ENCODE data around the gene TBL3. TPM values are rescaled to one million over a fixed set of nuclear protein-coding genes. Genes with fewer than 3 reads are reported as not detected.

Gene TBL3
- total RNA-seq, 1 donor from 2014 or later: 72.5 TPM

GRCh38 chr16:1983544-1984346, 11.9 kb downstream of the TBL3 start, which contains the start of gene GFER:
GFER (plus strand) TSS chr16:1984193; CDS start chr16:1984219, 26 bp downstream.
- no peaks in the 10 kb centered on the region for H3K9me3 Mint-ChIP-seq
- DNase-seq (ENCODE audit: low spot score): peak; percentile 76
- peaks cover 33% of the 10 kb centered on the region for H3K27me3 Mint-ChIP-seq (ENCODE audit: low read depth)
- peaks cover 5% of the 10 kb centered on the region for H3K4me1 Mint-ChIP-seq (ENCODE audit: low read depth)
- H3K4me3 Mint-ChIP-seq (ENCODE audit: low read depth): peak within 1 kb of the TSS; percentile 83
- intact Hi-C loops (cut with micrococcal nuclease): no loop called here
- H3K27ac Mint-ChIP-seq: peak within 1 kb of the TSS; percentile 17
- H3K36me3 Mint-ChIP-seq (ENCODE audit: low read depth): peaks cover 30% of the 10 kb centered on the region

- H3K9me3 Mint-ChIP-seq: no peaks in the 10 kb centered on the region
- peaks cover 40% of the 10 kb centered on the region for H3K27me3 Mint-ChIP-seq (ENCODE audit: low read depth)
- H3K4me1 Mint-ChIP-seq (ENCODE audit: low read depth): peaks cover 5% of the 10 kb centered on the region
- peak overlapping the region; percentile 83 for H3K4me3 Mint-ChIP-seq (ENCODE audit: low read depth)
- no peak for DNase-seq (ENCODE audit: low spot score)
- peak overlapping the region; percentile 17 for H3K27ac Mint-ChIP-seq
- intact Hi-C loops (cut with micrococcal nuclease): no loop called here
- H3K36me3 Mint-ChIP-seq (ENCODE audit: low read depth): peaks cover 30% of the 10 kb centered on the region
These were observed 12.7 kb downstream of the TBL3 start for GRCh38 chr16:1984347-1985225.

GRCh38 chr16:1985466-1986150, 13.8 kb downstream of the TBL3 start:
- H3K4me3 Mint-ChIP-seq (ENCODE audit: low read depth): peak overlapping the region; percentile 83
- no peaks in the 10 kb centered on the region for H3K9me3 Mint-ChIP-seq
- H3K36me3 Mint-ChIP-seq (ENCODE audit: low read depth): peaks cover 30% of the 10 kb centered on the region
- intact Hi-C loops (cut with micrococcal nuclease): no loop called here
- H3K4me1 Mint-ChIP-seq (ENCODE audit: low read depth): peaks cover 5% of the 10 kb centered on the region
- DNase-seq (ENCODE audit: low spot score): no peak
- H3K27ac Mint-ChIP-seq: no peak overlapping the region
- peaks cover 37% of the 10 kb centered on the region for H3K27me3 Mint-ChIP-seq (ENCODE audit: low read depth)

GRCh38 chr16:1987198-1987597, 15.3 kb downstream of the TBL3 start:
- intact Hi-C loops (cut with micrococcal nuclease): no loop called here
- peaks cover 11% of the 10 kb centered on the region for H3K4me1 Mint-ChIP-seq (ENCODE audit: low read depth)
- peaks cover 30% of the 10 kb centered on the region for H3K36me3 Mint-ChIP-seq (ENCODE audit: low read depth)
- no peak overlapping the region for H3K27ac Mint-ChIP-seq
- no peak overlapping the region for H3K4me3 Mint-ChIP-seq (ENCODE audit: low read depth)
- no peaks in the 10 kb centered on the region for H3K9me3 Mint-ChIP-seq
- H3K27me3 Mint-ChIP-seq (ENCODE audit: low read depth): peaks cover 21% of the 10 kb centered on the region
- DNase-seq (ENCODE audit: low spot score): no peak

- H3K27ac Mint-ChIP-seq: peak within 1 kb of the TSS; percentile 76
- H3K4me1 Mint-ChIP-seq (ENCODE audit: low read depth): peaks cover 8% of the 10 kb centered on the region
- peaks cover 10% of the 10 kb centered on the region for H3K27me3 Mint-ChIP-seq (ENCODE audit: low read depth)
- intact Hi-C loops (cut with micrococcal nuclease): loop anchor here (2.0 kb wide), 1 partner anchor 25 kb away; the partner anchor contains the start of gene RPS2
- no peaks in the 10 kb centered on the region for H3K9me3 Mint-ChIP-seq
- no peak for DNase-seq (ENCODE audit: low spot score)
- H3K4me3 Mint-ChIP-seq (ENCODE audit: low read depth): peak within 1 kb of the TSS; percentile 77
- peaks cover 29% of the 10 kb centered on the region for H3K36me3 Mint-ChIP-seq (ENCODE audit: low read depth)
These were observed 17.6 kb downstream of the TBL3 start, which contains the start of gene SYNGR3 for GRCh38 chr16:1989209-1990100. SYNGR3 (plus strand) TSS chr16:1989970; CDS start chr16:1990103, 133 bp downstream.

GRCh38 chr16:1990101-1990350, 18.2 kb downstream of the TBL3 start:
- Mint-ChIP-seq H3K27ac (no peak overlapping the region), H3K4me1 (ENCODE audit: low read depth) (peaks cover 8% of the 10 kb centered on the region), H3K9me3 (no peaks in the 10 kb centered on the region), H3K36me3 (ENCODE audit: low read depth) (peaks cover 26% of the 10 kb centered on the region), H3K27me3 (ENCODE audit: low read depth) (peaks cover 10% of the 10 kb centered on the region), H3K4me3 (ENCODE audit: low read depth) (no peak overlapping the region)
- DNase-seq (ENCODE audit: low spot score): no peak
- intact Hi-C loops (cut with micrococcal nuclease): loop anchor here (2.0 kb wide), 1 partner anchor 25 kb away; the partner anchor contains the start of gene RPS2

- peak overlapping the region; percentile 76 for H3K27ac Mint-ChIP-seq
These were observed 18.7 kb downstream of the TBL3 start for GRCh38 chr16:1990351-1991134.

GRCh38 chr16:1991135-1991551, 19.3 kb downstream of the TBL3 start:
- peaks cover 10% of the 10 kb centered on the region for H3K27me3 Mint-ChIP-seq (ENCODE audit: low read depth)
- no peaks in the 10 kb centered on the region for H3K9me3 Mint-ChIP-seq
- DNase-seq (ENCODE audit: low spot score): no peak
- H3K4me3 Mint-ChIP-seq (ENCODE audit: low read depth): peak overlapping the region; percentile 74
- intact Hi-C loops (cut with micrococcal nuclease): loop anchor here (2.0 kb wide), 1 partner anchor 26 kb away; the partner anchor contains the start of gene RPS2
- H3K4me1 Mint-ChIP-seq (ENCODE audit: low read depth): peaks cover 8% of the 10 kb centered on the region
- peak overlapping the region; percentile 76 for H3K27ac Mint-ChIP-seq
- H3K36me3 Mint-ChIP-seq (ENCODE audit: low read depth): peaks cover 26% of the 10 kb centered on the region

More at GRCh38 chr16:1990351-1991134, 18.7 kb downstream of the TBL3 start:
- intact Hi-C loops (cut with micrococcal nuclease): loop anchor here (2.0 kb wide), 1 partner anchor 26 kb away; the partner anchor contains the start of gene RPS2
- H3K36me3 Mint-ChIP-seq (ENCODE audit: low read depth): peaks cover 30% of the 10 kb centered on the region
- peaks cover 8% of the 10 kb centered on the region for H3K4me1 Mint-ChIP-seq (ENCODE audit: low read depth)
- no peaks in the 10 kb centered on the region for H3K9me3 Mint-ChIP-seq
- peak overlapping the region; percentile 74 for H3K4me3 Mint-ChIP-seq (ENCODE audit: low read depth)
- DNase-seq (ENCODE audit: low spot score): no peak
- peaks cover 10% of the 10 kb centered on the region for H3K27me3 Mint-ChIP-seq (ENCODE audit: low read depth)

- H3K4me1 Mint-ChIP-seq (ENCODE audit: low read depth): peaks cover 8% of the 10 kb centered on the region
- intact Hi-C loops (cut with micrococcal nuclease): loop anchor here (2.0 kb wide), 1 partner anchor 27 kb away; the partner anchor contains the start of gene RPS2
- H3K9me3 Mint-ChIP-seq: no peaks in the 10 kb centered on the region
- H3K27me3 Mint-ChIP-seq (ENCODE audit: low read depth): peaks cover 10% of the 10 kb centered on the region
- peak overlapping the region; percentile 76 for H3K27ac Mint-ChIP-seq
- H3K36me3 Mint-ChIP-seq (ENCODE audit: low read depth): peaks cover 22% of the 10 kb centered on the region
- H3K4me3 Mint-ChIP-seq (ENCODE audit: low read depth): peak overlapping the region; percentile 74
- DNase-seq (ENCODE audit: low spot score): no peak
These were observed 19.7 kb downstream of the TBL3 start for GRCh38 chr16:1991588-1991947.

- Mint-ChIP-seq H3K4me3 (ENCODE audit: low read depth) (peak overlapping the region; percentile 52), H3K9me3 (no peaks in the 10 kb centered on the region), H3K27ac (peak overlapping the region; percentile 42), H3K36me3 (ENCODE audit: low read depth) (peaks cover 18% of the 10 kb centered on the region), H3K4me1 (ENCODE audit: low read depth) (peaks cover 11% of the 10 kb centered on the region), H3K27me3 (ENCODE audit: low read depth) (peaks cover 10% of the 10 kb centered on the region)
- intact Hi-C loops (cut with micrococcal nuclease): loop anchor here (1.0 to 2.0 kb wide), 2 partner anchors 17 to 27 kb away; partner anchors contain the start of genes RPS2 and ZNF598
- DNase-seq (ENCODE audit: low spot score): peak; percentile 90
These were observed 20.3 kb downstream of the TBL3 start for GRCh38 chr16:1991948-1992703.
